GM23248 (cell line): ENCODE measurements around the gene PRSS33. TPM values are rescaled to one million over a fixed set of nuclear protein-coding genes. Genes with fewer than 3 reads are reported as not detected.

ENCODE experiments used
- DNase-seq: peaks from one replicate; pipeline ENCODE4 v3.0.0-alpha.2; 2015
- H2AFZ ChIP-seq: fragments of 200-600 bp; sonication (generic); 2 replicates; pipeline ENCODE4 v1.6.1; 2016; ENCODE audit warnings: antibody characterized with exemption
- H3F3A ChIP-seq: fragments of 200-600 bp; sonication (generic); 2 replicates; pipeline ENCODE4 v1.6.1; 2016; ENCODE audit warnings: mild to moderate bottlenecking, antibody characterized with exemption, mixed run types; ENCODE audit not compliant: insufficient read depth
- H3K27ac ChIP-seq: fragments of 200-600 bp; sonication (generic); 2 replicates; pipeline ENCODE4 v1.5.1; 2016; ENCODE audit warnings: mild to moderate bottlenecking
- H3K27me3 ChIP-seq: fragments of 200-600 bp; sonication (generic); replicated peaks from 2 replicates; pipeline ENCODE4 v1.6.1; 2016; ENCODE audit warnings: mild to moderate bottlenecking; ENCODE audit not compliant: insufficient read depth
- H3K36me3 ChIP-seq: fragments of 200-600 bp; sonication (generic); 2 replicates; pipeline ENCODE4 v1.6.1; 2016; ENCODE audit warnings: low read depth, mild to moderate bottlenecking
- H3K4me1 ChIP-seq: fragments of 200-600 bp; sonication (generic); 2 replicates; pipeline ENCODE4 v1.6.1; 2016; ENCODE audit warnings: mild to moderate bottlenecking; ENCODE audit not compliant: insufficient read depth
- H3K4me2 ChIP-seq: fragments of 200-600 bp; sonication (generic); one replicate; pipeline ENCODE4 v1.6.1; 2016; ENCODE audit warnings: mild to moderate bottlenecking; ENCODE audit not compliant: unreplicated experiment
- H3K4me3 ChIP-seq: fragments of 200-600 bp; sonication (generic); 2 replicates; pipeline ENCODE4 v1.5.1; 2016; ENCODE audit warnings: mild to moderate bottlenecking
- H3K79me2 ChIP-seq: fragments of 200-600 bp; sonication (generic); 2 replicates; pipeline ENCODE4 v1.6.1; 2016; ENCODE audit warnings: mild to moderate bottlenecking; ENCODE audit not compliant: insufficient read depth
- H3K9ac ChIP-seq: fragments of 200-600 bp; sonication (generic); 2 replicates; pipeline ENCODE4 v1.6.1; 2016; ENCODE audit warnings: mild to moderate bottlenecking
- H3K9me2 ChIP-seq: fragments of 200-600 bp; sonication (generic); 2 replicates; pipeline ENCODE4 v1.6.1; 2016; ENCODE audit warnings: mixed run types, mild to moderate bottlenecking, moderate library complexity; ENCODE audit not compliant: insufficient read depth
- H3K9me3 ChIP-seq: fragments of 200-600 bp; sonication (generic); one replicate; pipeline ENCODE4 v1.6.1; 2017; ENCODE audit warnings: low read depth
- H4K20me1 ChIP-seq: fragments of 200-600 bp; sonication (generic); 2 replicates; pipeline ENCODE4 v1.6.0; 2016; ENCODE audit not compliant: insufficient read depth
- EZH2 ChIP-seq: fragments of 200-600 bp; sonication (generic); IDR thresholded peaks from 2 replicates; pipeline ENCODE4 v1.6.1; 2018; ENCODE audit warnings: antibody characterized with exemption, mild to moderate bottlenecking; ENCODE audit not compliant: insufficient read depth, poor library complexity, severe bottlenecking
- EZH2phosphoT487 ChIP-seq: fragments of 200-600 bp; sonication (generic); IDR thresholded peaks from 2 replicates; pipeline ENCODE4 v1.6.1; 2018; ENCODE audit warnings: antibody characterized with exemption, moderate library complexity, mild to moderate bottlenecking, low read depth; ENCODE audit not compliant: insufficient read depth
- WGBS, 2 experiments: methylation state at CpG; one replicate each; pipeline ENCODE4 v1.1.6; 2015 to 2017; ENCODE audit warnings: low lambda C conversion rate in 2 of 2, low coverage in 1 of 2; ENCODE audit errors: missing lambda C conversion rate in 2 of 2; 5-methylcytosine and 5-hydroxymethylcytosine counted together
- in situ Hi-C: fragments of 300-500 bp; cut with MboI; formaldehyde crosslinking; loops from 2 replicates; pipeline ENCODE4 v1.15.0; 2020
- polyA plus RNA-seq: library from polyadenylated mRNA; unstranded; fragments of >200 nt; fragmentation: Nextera tagmentation; extraction: Ambion mirVana; gene quantifications from 2 replicates; pipeline ENCODE4 v1.2.1, GENCODE V29; 2016
- total RNA-seq: library from RNA; depleted of rRNA; stranded (reverse); fragments of >200 nt; shearing (Covaris generic); gene quantifications from 2 replicates; pipeline ENCODE4 v1.2.3, GENCODE V29; 2014

Gene PRSS33
- total and polyA plus RNA-seq, 2 experiments from 2014 or later: not detected

- Histone ChIP-seq H3K9me3 (no peaks in the 10 kb centered on the region), H3K4me1 (peaks cover 21% of the 10 kb centered on the region), H3K79me2 (peaks cover 71% of the 10 kb centered on the region), H2AFZ (no peak overlapping the region; the same call in 1 of the 2 replicates), H3K27ac (peak overlapping the region; percentile 61), H3K27me3 (no peaks in the 10 kb centered on the region), H3K4me2 (peak overlapping the region; percentile 93), H3K9me2 (no peaks in the 10 kb centered on the region), H3K9ac (peak overlapping the region; percentile 94), H4K20me1 (no peaks in the 10 kb centered on the region), H3K4me3 (peak overlapping the region; percentile 88), H3K36me3 (peaks cover 12% of the 10 kb centered on the region; the same call in 1 of the 2 replicates), H3F3A (peaks cover 46% of the 10 kb centered on the region)
- in situ Hi-C loops: no loop called here
- 25% methylated on average over 11 of the region's 11 CpGs for WGBS, 2 experiments
- no peak for TF ChIP-seq EZH2
- DNase-seq: peak; percentile 44
Observed at GRCh38 chr16:2775765-2776499, 11.4 kb downstream of the PRSS33 start.

- peak overlapping the region; percentile 94 for H3K9ac ChIP-seq
- peaks cover 18% of the 10 kb centered on the region; the same call in 1 of the 2 replicates for H3K36me3 ChIP-seq
- peaks cover 21% of the 10 kb centered on the region for H3K4me1 ChIP-seq
- in situ Hi-C loops: no loop called here
- TF ChIP-seq EZH2phosphoT487 (no peak), EZH2 (no peak)
- H3K9me3 ChIP-seq: no peaks in the 10 kb centered on the region
- peaks cover 46% of the 10 kb centered on the region for H3F3A ChIP-seq
- peak overlapping the region; percentile 61 for H3K27ac ChIP-seq
- no peaks in the 10 kb centered on the region for H3K9me2 ChIP-seq
- H3K4me3 ChIP-seq: peak overlapping the region; percentile 88; the same call in 1 of the 2 replicates
- 56 to 58% methylated on average over 7 of the region's 7 CpGs for WGBS, 2 experiments
- no peaks in the 10 kb centered on the region for H4K20me1 ChIP-seq
- H3K27me3 ChIP-seq: no peaks in the 10 kb centered on the region
- no peak for DNase-seq
- H3K79me2 ChIP-seq: peaks cover 78% of the 10 kb centered on the region
- H3K4me2 ChIP-seq: peak overlapping the region; percentile 93
- no peak overlapping the region for H2AFZ ChIP-seq
Observed at GRCh38 chr16:2775131-2775716, 12.1 kb downstream of the PRSS33 start.

DNA sequence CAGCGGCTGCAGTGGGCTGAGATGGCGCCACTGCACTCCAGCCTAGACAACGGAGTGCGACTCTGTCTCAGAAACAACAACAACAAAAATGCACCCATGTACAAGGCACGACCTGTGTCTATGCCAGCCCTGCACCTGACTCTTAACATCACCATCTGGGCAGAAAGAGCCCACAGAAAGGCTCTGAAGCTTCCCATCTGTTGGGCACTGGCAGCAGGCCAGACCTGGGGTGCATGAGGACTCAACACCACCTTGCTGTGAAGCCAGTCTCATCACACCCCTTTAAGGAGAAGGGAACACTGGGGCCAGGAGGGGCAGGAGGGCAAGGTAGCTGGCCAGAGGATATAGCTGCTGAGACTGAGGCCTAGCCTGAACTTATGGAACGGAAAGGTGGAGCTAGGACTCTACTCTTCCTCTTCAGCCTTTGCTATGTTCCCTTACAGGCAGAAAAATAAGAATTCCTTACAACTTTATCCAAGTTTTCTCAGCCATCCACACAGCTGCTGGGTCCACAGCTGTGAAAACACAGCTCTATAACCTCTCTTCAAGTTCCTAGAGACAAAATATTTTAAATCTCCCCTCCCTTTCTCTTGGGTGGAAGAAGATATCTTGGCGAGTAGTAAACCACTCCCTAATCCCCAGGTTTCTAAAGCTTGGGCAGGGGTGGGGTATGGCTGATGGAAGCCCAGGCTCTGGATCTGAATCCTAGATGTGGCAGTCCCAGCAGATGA, 13.0 kb downstream of the PRSS33 start:
- in situ Hi-C loops: no loop called here
- Histone ChIP-seq H3K79me2 (peaks cover 87% of the 10 kb centered on the region), H3K9me2 (no peaks in the 10 kb centered on the region), H3K36me3 (peaks cover 25% of the 10 kb centered on the region; the same call in 1 of the 2 replicates), H3K27ac (0 out of 2 replicates have a peak overlapping the region, but pooled peaks have one; percentile 61), H3K27me3 (no peaks in the 10 kb centered on the region), H3F3A (peaks cover 50% of the 10 kb centered on the region), H3K4me2 (no peak overlapping the region), H3K9me3 (no peaks in the 10 kb centered on the region), H2AFZ (no peak overlapping the region), H3K4me3 (no peak overlapping the region), H3K9ac (peak overlapping the region; percentile 94; the same call in 1 of the 2 replicates), H4K20me1 (no peaks in the 10 kb centered on the region), H3K4me1 (peaks cover 21% of the 10 kb centered on the region)
- TF ChIP-seq EZH2phosphoT487 (no peak), EZH2 (no peak)
- DNase-seq: no peak
- WGBS, 2 experiments: 73 to 78% methylated on average over 6 to 7 of the region's 7 CpGs

GRCh38 chr16:2773188-2773968, 14.0 kb downstream of the PRSS33 start:
- Histone ChIP-seq H3K9me3 (no peaks in the 10 kb centered on the region), H3K9me2 (no peaks in the 10 kb centered on the region), H3K36me3 (peaks cover 34% of the 10 kb centered on the region; the same call in 1 of the 2 replicates), H2AFZ (no peak overlapping the region), H3K9ac (peak overlapping the region; percentile 38; the same call in 1 of the 2 replicates), H3K79me2 (peaks cover 90% of the 10 kb centered on the region), H3K4me1 (peaks cover 21% of the 10 kb centered on the region), H3K27ac (peak overlapping the region; percentile 60), H3K27me3 (no peaks in the 10 kb centered on the region), H3F3A (peaks cover 56% of the 10 kb centered on the region), H3K4me3 (no peak overlapping the region), H3K4me2 (no peak overlapping the region), H4K20me1 (no peaks in the 10 kb centered on the region)
- in situ Hi-C loops: no loop called here
- WGBS, 2 experiments: 63 to 64% methylated on average over 12 of the region's 12 CpGs
- TF ChIP-seq EZH2 (no peak), EZH2phosphoT487 (no peak)
- DNase-seq: peak; percentile 68
